Embryonic facial prominence (tissue), 1 donor: ENCODE data around the gene RNF149.
A peak's percentile ranks its signal among the peaks of the same experiment; 100 is the strongest.
"Not testable (repeated sequence)": the region's sequence is repeated elsewhere in the genome, so short reads cannot be mapped to it uniquely, and the experiment has no call there.

ENCODE experiments used
- DNase-seq: peaks from one replicate; pipeline ENCODE4 v3.0.0-alpha.2; 2016; ENCODE audit errors: extremely low spot score

The RNF149 gene

DNA sequence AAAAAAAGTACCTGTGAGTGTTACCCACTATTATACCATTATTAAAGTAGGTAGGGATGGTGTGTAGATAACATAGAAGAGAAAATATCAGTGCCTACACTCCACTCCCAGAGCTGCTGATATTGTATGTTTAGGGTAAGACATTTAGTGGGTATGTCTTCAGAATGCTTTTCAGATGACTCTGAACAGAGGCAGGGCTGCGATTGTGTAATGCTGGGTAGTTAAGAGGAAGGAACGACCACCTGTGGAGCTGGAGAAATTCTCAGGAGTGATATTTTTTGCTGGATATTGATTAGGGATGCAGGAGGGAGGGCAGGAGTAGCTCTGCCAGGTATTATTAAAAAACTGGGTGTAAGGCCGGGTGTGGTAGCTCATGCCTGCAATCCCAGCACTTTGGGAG is 53.0 kb downstream of the RNF149 start:
- no peak for DNase-seq

DNA sequence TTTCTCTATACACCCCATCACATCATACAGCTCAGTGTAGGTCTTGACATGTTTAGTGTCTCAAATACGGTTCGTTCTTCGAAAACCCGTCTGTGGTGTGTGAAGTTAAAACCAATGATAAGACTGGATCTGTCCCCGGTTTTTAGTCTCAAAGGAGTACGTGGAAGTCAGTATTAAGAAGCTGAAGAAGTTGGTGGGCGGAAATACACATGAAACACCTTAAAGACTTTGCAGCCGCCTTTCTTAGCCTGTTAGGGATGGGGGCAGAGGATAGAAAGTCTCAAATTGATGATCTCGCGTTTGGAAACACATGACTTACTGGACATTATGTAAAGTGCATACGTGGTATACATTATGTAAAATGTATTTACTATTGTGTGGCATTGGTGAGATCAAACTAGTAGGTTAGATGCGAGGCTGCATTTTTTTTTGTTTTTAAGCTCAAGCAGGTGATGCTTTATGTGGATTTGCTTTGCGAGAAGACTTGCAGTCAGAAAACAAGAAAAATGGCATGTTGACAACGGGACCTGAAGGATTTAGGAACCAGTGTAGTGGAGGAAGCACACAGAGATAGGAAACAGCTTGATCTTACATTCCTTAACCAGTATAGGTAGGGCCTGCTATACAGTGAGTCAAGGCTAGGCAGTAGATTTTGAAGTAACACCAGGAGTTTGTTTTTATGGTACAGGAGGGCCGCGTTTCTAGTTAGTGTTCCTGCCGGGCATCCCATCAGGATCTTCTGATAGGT is 54.6 kb downstream of the RNF149 start:
- DNase-seq: no peak

DNA sequence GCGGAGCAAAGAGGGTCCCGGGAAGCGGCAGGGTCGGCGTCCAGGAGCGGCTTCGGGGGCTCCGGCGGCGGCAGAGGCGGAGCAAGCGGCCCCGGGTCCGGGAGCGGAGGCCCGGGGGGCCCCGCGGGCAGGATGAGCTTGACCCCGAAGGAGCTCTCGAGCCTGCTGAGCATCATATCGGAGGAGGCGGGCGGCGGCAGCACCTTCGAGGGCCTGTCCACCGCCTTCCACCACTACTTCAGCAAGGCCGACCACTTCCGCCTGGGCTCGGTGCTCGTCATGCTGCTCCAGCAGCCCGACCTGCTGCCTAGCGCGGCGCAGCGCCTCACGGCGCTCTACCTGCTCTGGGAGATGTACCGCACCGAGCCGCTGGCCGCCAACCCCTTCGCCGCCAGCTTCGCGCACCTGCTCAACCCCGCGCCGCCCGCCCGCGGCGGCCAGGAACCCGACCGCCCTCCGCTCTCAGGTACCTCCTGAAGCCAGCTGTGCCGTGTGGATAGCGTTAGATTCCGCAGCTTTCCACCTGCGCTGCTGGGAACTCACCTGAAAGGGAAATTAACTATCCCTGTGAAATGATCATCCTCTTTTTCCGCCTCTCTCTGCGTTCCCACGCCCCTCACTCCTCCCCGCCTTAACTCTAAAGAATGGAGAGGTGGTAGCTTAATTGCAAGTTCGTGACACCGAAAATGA is 55.3 kb downstream of the RNF149 start:
- DNase-seq: peak; percentile 33

DNA sequence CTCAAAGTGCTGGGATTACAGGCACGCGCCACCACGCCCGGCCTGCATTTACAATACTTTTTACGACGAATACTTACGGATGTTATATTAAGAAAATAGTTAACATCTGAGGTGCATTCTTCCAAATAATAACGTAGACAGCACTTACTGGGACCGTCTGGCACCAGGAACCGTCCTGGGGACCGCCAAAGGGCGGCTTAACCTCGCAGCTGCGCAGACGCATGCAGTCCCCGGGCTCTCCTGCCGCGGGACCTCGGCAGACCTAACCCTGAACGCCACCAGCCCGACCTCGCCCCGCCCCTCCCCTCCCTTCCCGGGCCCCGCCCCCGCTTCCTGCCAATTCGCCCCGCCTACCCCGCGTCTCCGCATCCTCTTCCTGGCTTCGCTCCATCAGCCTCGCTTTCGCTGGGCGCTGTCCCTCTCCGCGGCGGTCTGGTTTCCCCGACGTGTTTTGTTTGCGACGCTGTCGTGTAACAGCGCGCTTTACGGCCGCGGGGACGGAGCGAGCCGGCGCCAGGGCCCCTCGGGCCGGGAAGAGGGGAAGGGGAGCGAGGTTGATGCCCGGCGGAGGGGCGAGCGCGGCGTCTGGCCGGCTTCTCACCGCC is 56.0 kb downstream of the RNF149 start, which contains the start of gene CNOT11:
TSS of gene CNOT11 (plus strand) at position 479 of the 605 bp plus-strand sequence. CDS start at position 558, 79 bp downstream.
- peak; percentile 95 for DNase-seq

DNA sequence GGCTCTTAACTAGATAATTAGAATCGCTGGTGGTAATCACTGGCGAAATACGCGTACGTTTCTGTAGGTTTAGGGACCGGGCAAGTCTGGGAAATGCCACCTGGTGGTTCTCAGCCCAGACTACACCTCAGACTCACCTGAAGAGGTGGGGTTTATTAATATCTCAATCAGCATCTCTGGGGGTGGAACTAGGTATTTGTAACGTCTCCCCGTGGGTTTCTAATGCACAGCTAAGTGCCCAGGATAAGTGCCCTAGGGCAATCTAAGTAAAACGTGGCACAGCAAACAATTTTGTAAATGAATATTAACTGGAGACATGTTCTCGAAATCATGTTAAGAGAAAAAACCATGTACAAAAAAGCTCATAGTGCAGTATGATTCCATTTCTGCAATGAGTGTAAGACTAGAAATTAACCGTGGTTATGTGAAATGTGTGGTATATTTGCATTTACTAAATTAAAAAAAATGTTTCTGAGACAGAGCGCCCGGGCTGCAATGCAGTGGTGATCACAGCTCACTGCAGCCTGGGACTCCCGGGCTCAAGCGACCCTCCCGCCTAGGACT is 56.6 kb downstream of the RNF149 start:
- DNase-seq: no peak

DNA sequence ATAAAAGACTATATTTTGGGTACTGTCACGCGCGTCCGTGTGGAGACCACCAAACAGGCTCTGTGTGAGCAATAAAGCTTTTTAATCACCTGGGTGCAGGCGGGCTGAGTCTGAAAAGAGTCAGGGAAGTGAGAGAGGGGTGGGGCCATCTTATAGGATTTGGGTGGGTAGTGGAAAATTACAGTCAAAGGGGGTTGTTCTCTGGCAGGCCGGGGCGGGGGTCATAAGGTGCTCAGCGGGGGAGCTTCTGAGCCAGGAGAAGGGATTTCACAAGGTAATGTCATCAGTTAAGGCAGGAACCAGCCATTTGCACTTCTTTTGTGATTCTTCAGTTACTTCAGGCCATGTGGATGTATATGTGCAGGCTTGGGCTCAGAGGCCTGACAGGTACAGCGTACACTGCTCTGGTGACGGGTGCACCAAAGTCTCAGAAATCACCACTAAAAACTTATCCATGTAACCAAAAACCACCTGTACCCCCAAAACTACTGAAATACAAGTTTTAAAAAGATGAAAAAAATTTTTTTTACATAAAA is 57.2 kb downstream of the RNF149 start:
- not testable (repeated sequence) for DNase-seq

DNA sequence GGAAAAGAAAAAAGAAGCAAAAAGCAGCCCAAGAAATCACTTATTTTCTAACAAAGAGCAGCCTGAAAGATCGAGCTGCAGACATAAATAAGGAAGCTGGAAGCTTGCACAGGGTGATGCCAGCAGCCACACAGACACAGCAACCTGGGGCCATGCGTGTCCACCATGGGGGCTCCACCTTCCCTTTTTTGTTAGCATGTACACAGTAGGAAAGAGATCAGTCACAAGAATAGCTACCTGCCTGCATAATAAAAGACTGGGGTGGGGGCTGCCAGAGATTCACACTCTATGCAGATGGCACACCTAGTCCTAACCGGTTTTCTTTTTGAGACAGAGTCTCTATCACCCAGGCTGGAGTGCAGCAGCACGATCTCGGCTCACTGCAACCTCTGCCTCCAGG is 58.7 kb downstream of the RNF149 start:
- no peak for DNase-seq

DNA sequence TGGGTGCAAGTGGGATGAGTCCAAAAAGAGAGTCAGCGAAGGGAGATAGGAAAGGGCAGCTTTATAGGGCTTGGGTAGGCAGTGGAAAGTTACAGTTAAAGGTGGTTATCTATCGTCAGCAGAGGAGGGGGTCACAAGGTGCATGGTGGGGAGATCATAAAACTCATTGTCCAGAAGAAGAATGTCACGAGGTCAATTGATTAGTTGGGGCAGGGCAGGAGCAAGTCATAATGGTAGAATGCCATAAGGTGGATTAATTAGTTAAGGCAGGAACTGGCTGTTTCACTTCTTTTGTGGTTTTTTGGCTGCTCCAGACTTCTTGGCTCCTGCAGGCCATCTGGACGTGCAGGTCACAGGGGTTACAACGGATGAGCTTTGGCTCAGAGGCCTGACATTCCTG is 59.7 kb downstream of the RNF149 start:
- DNase-seq: not testable (repeated sequence)

DNA sequence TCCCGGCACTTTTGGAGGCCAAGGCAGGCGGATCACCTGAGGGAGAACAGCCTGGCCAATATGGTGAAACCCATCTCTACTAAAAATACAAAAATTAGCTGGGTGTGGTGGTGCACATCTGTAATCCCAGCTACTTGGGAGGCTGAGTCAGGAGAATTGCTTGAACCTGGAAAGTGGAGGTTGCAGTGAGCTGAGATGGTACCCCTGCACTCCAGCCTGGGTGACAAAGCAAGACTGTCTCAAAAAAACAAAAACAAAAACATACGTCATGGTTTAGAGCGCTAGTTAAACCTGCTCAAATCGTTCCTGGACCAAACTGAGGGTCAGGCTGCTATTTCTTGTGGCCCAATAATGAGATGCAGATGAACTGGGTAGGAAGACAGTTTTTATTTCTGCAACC is 63.0 kb downstream of the RNF149 start:
- DNase-seq: not testable (repeated sequence)

DNA sequence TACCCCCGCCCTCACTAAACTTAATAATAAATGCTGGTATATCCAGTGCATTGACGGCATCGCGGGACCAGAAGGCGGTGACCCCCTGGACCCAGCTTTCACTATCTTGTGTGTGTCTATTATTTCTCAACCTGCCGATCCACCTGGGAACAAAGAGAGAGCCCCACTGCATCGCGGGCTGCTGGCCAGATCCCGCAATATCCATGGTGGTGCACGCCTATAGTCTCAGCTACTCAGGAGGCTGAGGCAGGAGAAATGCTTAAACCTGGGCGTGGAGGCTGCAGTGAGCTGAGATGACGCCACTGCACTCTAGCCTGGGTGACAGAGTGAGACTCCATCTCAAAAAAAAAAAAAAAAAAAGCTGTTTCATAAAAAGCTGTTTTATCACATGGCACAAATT is 63.6 kb downstream of the RNF149 start:
- not testable (repeated sequence) for DNase-seq

DNA sequence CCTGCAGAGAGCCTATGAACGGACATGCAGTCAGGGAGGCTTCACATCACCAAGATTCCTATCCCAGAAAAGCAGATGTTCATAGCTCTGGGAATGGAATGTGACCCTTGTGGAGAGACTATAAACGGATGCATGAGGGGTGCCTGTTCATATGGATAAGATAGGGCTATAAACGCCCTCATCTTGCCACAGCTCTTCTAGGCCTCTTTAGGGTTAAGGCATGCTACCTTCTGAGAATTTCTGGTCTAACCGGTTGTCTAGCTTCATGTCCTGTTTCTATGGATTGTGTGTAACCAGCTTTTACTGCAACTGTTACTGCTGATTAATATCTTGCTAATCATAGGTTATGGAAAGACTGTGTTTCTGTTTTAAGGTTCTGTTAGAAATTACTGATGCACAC is 64.1 kb downstream of the RNF149 start:
- DNase-seq: not testable (repeated sequence)

DNA sequence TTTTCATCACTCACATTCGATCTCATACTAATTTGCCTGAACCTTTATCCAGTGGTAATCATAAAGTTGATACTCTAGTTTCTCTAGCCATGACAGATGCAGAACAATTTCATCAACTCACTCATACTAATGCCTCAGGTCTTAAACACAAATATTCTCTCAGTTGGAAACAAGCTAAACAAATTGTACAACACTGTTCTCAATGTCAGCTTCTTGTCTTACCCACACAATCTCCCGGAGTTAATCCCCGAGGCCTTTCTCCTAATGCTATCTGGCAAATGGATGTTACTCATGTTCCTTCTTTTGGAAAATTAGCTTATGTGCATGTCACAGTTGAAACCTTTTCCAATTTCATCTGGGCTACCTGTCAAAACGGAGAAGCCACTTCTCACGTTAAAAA is 67.3 kb downstream of the RNF149 start:
- DNase-seq: no peak

DNA sequence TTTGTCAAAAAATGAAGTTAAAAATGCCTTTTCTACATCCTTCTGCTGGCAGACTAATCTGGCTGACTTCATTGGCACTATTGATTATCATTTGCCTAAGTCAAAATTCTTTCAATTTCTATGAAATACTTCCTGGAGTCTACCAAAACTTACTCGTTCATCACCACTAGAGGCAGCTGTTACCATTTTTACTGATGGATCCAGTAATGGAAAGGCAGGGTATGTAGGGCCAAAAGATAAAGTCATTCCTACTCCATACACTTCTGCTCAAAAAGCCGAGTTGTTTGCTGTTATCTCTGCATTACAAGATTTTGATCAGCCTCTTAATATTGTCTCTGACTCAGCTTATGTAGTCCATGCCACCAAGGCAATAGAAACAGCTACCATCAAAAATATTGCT is 67.8 kb downstream of the RNF149 start:
- not testable (repeated sequence) for DNase-seq

DNA sequence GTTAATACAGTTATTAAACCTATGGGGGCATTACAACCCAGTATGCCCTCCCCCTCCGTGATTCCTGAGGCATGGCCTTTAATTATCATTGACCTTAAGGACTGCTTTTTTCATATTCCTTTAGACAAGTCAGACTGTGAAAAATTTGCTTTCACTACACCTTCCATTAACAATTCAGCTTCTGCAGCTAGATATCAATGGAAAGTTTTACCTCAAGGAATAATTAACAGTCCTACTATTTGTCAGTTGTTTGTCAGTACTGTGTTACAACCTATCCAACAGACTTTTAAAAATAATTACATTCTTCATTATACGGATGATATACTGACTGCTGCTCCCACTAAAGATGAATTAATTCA is 68.8 kb downstream of the RNF149 start:
- not testable (repeated sequence) for DNase-seq

DNA sequence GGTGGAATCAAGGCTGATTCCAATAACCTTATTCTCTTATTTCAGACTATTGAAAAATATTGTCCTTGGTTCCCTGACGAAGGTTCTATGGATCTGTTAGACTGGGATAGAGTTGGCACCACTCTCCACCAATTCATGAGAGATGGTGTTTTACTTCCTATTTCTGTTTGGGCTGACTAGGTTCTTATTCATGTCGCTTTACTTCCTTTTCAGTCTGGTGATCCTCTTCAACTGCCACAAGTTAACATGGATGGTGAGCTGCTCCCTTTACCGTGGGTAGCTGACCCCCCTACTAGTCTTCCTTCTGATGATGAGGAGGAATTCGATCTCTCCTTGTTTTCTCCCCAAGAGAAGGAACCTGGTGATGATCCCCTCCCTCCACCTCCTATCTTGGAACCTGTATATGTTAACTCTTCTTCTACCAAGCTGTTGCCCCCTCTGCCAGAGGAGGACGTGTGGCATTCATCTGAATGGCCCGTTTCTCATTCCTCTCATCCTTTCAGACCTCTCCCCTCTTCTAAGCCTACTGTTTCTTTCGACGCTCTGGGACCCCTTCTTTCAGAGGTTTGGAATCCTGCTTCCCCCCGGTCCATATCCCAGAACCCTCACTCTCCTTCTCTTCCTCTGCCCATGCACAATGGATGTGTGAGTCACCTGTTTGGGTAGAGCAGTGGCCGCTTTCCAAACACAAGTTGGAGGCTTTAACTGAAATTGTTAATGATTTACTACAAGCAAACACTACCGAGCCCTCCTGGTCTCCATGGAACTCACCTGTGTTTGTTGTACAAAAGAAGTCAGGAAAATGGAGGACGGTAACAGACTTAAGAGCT is 69.4 kb downstream of the RNF149 start:
- DNase-seq: no peak

DNA sequence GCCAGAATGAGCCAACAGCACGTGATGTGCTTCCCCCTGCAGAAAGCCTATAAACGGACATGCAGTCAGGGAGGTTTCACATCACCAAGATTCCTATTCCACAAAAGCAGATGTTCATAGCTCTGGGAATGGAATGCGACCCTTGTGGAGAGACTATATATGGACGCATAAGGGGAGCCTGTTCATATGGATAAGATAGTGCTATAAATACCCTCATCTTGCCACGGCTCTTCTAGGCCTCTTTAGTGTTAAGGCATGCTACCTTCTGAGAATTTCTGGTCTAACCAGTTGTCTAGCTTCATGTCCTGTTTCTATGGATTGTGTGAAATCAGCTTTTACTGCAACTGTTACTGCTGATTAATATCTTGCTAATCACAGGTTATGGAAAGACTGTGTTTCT is 70.6 kb downstream of the RNF149 start:
- not testable (repeated sequence) for DNase-seq

DNA sequence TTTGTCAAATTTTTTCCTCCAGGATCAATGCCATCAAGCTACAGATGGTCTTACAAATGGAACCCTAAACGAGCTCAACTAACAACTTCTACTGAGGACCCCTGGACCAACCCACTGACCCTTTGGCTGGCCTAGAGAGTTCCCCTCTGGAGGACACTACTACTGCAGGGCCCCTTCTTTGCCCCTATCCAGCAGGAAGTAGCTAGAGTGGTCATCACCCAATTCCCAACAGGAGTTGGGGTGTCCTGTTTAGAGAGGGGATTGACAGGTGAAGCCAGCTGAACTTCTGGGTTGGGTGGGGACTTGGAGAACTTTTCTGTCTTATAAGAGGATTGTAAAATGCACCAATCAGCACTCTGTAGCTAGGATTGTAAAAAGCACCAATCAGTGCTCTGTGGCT is 72.5 kb downstream of the RNF149 start:
- DNase-seq: not testable (repeated sequence)

DNA sequence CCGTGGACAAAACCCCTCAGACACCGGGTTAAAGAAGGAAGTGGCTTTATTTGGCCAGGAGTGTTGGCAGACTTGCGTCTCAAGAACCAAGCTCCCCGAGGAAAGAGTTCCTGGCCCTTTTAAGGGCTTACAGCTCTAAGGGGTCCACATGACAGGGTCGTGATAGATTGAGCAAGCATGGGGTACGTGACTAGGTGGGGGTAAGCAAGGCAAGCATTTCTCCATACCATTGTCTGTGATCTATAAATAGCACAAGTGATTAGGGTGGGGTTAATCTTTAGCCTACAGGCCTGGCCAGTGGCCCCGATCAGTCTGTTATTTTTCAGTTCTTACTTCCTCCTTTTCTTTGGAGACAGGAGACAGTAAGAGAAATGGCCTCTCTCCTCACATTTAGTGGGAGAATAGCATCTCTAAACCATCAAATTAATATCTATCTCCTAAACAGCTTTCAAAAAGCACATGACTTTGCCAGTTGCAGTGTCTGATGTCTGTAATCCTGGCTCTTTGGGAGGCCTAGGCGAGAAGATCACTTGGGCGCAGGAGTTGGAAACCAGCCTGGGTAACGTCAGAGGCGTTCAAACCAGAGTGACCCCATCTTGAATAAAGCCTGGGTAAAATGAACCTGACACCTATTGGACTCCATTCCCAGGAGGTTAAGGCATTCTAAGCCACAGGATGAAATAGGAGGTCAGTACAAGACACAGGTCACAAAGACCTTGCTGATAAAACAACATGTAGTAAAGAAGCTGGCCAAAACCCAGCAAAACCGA is 74.1 kb downstream of the RNF149 start:
- no peak for DNase-seq

DNA sequence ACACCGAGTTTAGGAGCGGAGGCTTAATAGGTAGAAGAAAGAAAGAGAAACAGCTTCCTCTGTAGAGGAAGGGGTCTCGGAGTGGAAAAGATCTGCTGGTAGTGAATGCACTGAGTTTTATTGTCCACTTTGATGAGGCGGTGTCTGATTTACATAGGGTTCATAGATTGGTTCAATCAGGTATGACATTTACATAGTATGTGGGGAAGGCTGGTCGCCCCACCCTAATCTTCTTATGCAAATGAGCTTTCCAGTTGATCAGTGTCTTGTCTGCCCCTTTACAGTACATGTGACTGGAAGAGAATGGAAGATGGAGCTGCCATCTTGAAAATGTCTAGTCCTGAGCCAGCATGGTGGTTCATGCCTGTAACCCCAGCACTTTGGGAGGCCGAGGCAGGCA is 75.7 kb downstream of the RNF149 start:
- DNase-seq: no peak

DNA sequence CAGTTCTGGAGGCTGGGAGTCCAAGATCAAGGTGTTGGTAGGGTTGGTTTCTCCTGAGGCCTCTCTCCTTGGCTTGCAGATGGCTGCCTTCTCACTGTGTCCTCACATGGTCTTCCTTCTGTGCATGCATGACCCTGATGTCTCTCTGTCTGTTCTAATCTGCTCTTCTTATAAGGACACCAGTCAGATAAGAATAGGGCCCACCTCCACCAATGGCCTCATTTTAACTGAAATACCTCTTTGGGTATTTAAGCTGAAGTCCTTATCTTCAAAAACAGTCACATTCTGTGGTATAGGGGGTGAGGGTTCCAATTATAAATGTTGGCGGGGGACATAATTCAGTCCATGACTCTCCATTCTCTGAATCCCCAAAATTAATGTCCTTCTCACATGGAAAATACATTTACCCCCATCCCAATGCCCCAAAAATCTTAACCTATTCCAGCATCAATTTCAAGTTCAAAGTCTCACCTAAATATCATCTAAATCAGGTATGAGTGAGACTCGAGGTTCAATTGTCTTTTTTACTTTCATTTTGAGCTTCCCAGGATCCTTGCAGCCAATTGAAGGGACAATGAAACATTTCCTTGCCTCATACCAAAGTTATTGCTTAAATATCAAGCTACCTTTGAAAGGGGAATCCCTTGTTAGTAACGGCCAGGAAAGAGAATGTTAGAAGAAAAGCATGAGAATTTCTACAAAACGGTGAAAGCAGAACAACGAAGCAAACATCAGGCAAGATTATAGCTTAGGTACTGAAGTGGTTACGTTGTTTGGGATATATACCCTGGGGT is 76.4 kb downstream of the RNF149 start:
- no peak for DNase-seq
